Measurements from ENCODE around the gene SAMD4A.

DNA sequence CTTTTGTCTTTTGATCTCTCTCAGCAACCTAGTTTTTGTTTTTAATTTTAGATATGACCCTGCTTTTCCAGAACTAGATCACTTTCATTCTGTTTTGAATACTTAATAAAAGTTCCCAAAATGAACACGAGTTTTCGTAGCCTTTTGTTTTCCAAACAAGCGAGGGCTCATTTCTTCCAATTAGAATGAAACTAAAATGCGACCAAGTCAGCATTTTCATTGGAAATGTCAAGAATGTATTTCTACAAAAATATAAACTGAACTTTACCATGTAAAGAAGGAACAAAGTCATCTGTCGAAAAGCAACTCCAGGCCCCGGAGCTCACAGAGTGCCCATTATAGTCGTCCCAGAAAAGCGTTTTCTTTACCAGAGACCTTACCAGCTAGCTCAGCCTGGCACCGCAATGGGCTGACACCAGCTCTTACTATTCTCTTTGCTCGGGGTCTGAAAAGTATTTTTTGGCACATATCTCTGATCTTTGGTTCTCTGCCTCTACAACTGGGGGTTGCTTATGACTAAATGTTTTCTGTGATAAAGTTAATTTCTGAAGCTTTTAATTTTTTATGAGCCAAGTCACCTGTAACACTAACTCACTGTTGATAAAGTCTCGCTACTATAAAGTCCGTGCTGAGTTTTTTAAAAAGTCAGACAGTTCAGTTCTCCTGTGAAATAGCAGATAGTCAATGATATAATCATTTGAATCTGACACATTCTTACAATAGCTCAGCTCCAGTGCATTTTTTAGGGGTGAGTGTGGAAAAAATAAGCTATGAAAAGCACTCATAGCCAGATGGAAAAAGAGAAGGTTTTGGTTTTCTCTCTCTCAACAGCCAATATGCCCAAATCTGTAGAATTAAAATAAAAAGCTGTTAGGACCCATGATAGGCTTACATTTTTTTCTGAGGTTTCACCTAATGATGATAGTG lies 43.4 kb downstream of the SAMD4A start:
- TF ChIP-seq, protein P1, sequence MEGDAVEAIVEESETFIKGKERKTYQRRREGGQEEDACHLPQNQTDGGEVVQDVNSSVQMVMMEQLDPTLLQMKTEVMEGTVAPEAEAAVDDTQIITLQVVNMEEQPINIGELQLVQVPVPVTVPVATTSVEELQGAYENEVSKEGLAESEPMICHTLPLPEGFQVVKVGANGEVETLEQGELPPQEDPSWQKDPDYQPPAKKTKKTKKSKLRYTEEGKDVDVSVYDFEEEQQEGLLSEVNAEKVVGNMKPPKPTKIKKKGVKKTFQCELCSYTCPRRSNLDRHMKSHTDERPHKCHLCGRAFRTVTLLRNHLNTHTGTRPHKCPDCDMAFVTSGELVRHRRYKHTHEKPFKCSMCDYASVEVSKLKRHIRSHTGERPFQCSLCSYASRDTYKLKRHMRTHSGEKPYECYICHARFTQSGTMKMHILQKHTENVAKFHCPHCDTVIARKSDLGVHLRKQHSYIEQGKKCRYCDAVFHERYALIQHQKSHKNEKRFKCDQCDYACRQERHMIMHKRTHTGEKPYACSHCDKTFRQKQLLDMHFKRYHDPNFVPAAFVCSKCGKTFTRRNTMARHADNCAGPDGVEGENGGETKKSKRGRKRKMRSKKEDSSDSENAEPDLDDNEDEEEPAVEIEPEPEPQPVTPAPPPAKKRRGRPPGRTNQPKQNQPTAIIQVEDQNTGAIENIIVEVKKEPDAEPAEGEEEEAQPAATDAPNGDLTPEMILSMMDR (IDR thresholded peaks at IDR 0.05) = no peak
- TF ChIP-seq POLR2A (IDR thresholded peaks at IDR 0.05) = no peak

Measured in lower leg skin (tissue), 3 donors.